Endothelial cell of umbilical vein (primary cell): ENCODE measurements around the gene PTGFRN. TPM values are rescaled to one million over a fixed set of nuclear protein-coding genes. Genes with fewer than 3 reads are reported as not detected.

Experiments
- BruUV-seq: library from RNA; stranded (reverse); fragments of 400-500 nt; replicated peaks from 2 replicates; lab custom pipeline; 2021; lab: Mats Ljungman, UMichigan
- CTCF ChIA-PET: fragments of 300-600, 350-600 bp; sonication (Branson Sonifier 250); formaldehyde crosslinking; loops from one replicate; lab custom pipeline; 2021; ENCODE audit warnings: antibody characterized with exemption, inconsistent platforms; lab: Charles Lee
- POLR2A ChIA-PET: fragments of 300-600, 350-600 bp; sonication (Branson Sonifier 250); formaldehyde crosslinking; loops from one replicate; lab custom pipeline; 2021; ENCODE audit warnings: antibody characterized with exemption, inconsistent platforms; lab: Charles Lee
- DNase-seq: peaks from one replicate; pipeline ENCODE4 v3.0.0-alpha.2; 2011; ENCODE audit warnings: low read depth, low spot score
- FAIRE-seq: peaks from 2 replicates; lab custom pipeline; 2011; peaks lifted over from hg19 to GRCh38; lab: Jason Lieb, UNC
- H2AFZ ChIP-seq: 2 replicates; pipeline ENCODE4 v1.6.0; 2012; ENCODE audit warnings: low read depth, low read length, control low read depth, inconsistent platforms
- H3K27ac ChIP-seq: 2 replicates; pipeline ENCODE4 v1.5.1; 2011; ENCODE audit warnings: low read depth, mild to moderate bottlenecking, control low read depth, low read length, moderate library complexity; ENCODE audit not compliant: insufficient read depth
- H3K27me3 ChIP-seq, 2 experiments: 2 replicates each; pipeline versions ENCODE4 v1.6.0 to v1.6.1; 2011; ENCODE audit warnings: low read length in 2 of 2, mixed read lengths in 1 of 2; ENCODE audit not compliant: control insufficient read depth in 2 of 2, insufficient read depth in 2 of 2
- H3K36me3 ChIP-seq, 2 experiments: 2 replicates in 1 of 2; 3 replicates in 1 of 2; pipeline ENCODE4 v1.5.1; 2011; ENCODE audit warnings: low read length in 2 of 2, mild to moderate bottlenecking in 1 of 2, moderate library complexity in 1 of 2; ENCODE audit not compliant: control insufficient read depth in 2 of 2, insufficient read depth in 2 of 2; ENCODE audit errors: extremely low read depth in 1 of 2
- H3K4me1 ChIP-seq: 3 replicates; pipeline ENCODE4 v1.5.1; 2011; ENCODE audit warnings: mild to moderate bottlenecking, low read length; ENCODE audit not compliant: control insufficient read depth, insufficient read depth; ENCODE audit errors: extremely low read depth
- H3K4me2 ChIP-seq: 2 replicates; pipeline ENCODE4 v1.6.1; 2011; ENCODE audit warnings: low read length, control low read depth, mixed read lengths; ENCODE audit not compliant: insufficient read depth
- H3K4me3 ChIP-seq, 3 experiments: fragments of 200-600 bp in 1 of 3; sonication (generic), shearing (Covaris generic) in 1 of 3; replicated peaks in 1 of 3; 2 replicates each; pipeline ENCODE4 v1.5.1; 2011 to 2016; ENCODE audit warnings: control low read depth in 3 of 3, low read length in 3 of 3, mild to moderate bottlenecking in 2 of 3, inconsistent platforms in 1 of 3, low read depth in 1 of 3, moderate library complexity in 1 of 3; ENCODE audit not compliant: insufficient read depth in 1 of 3
- H3K79me2 ChIP-seq: 2 replicates; pipeline ENCODE4 v1.6.0; 2012; ENCODE audit warnings: low read length, inconsistent platforms; ENCODE audit not compliant: control insufficient read depth, insufficient read depth
- H3K9ac ChIP-seq: replicated peaks from 2 replicates; pipeline ENCODE3; 2011; ENCODE audit warnings: low read length, control low read depth; ENCODE audit not compliant: insufficient read depth; ENCODE audit errors: extremely low read depth
- H3K9me1 ChIP-seq: replicated peaks from 3 replicates; pipeline ENCODE4 v1.6.0; 2011; ENCODE audit warnings: mild to moderate bottlenecking, low read length; ENCODE audit not compliant: control insufficient read depth, insufficient read depth; ENCODE audit errors: extremely low read depth
- H3K9me3 ChIP-seq: replicated peaks from 2 replicates; pipeline ENCODE4 v1.5.1; 2012; ENCODE audit warnings: low read length, inconsistent platforms; ENCODE audit not compliant: control insufficient read depth, insufficient read depth
- H4K20me1 ChIP-seq: replicated peaks from 2 replicates; pipeline ENCODE3; 2011; ENCODE audit warnings: mild to moderate bottlenecking, low read length; ENCODE audit not compliant: control insufficient read depth, insufficient read depth; ENCODE audit errors: extremely low read depth
- CTCF ChIP-seq, 2 donors: IDR thresholded peaks; 1 replicate in 1 of 2; 2 replicates in 1 of 2; pipeline ENCODE4 v1.5.1; 2011; ENCODE audit warnings: low read length in 2 of 2, mild to moderate bottlenecking in 2 of 2, moderate library complexity in 2 of 2, control low read depth in 1 of 2, inconsistent platforms in 1 of 2, low read depth in 1 of 2; ENCODE audit not compliant: insufficient read depth in 1 of 2; ENCODE audit errors: extremely low read depth in 1 of 2
- EZH2 ChIP-seq: IDR thresholded peaks from 2 replicates; pipeline ENCODE4 v1.6.1; 2012; ENCODE audit warnings: borderline replicate concordance, low read depth, mild to moderate bottlenecking, moderate library complexity, low read length, inconsistent platforms; ENCODE audit not compliant: severe bottlenecking
- FOS ChIP-seq: IDR thresholded peaks from 2 replicates; pipeline ENCODE4 v1.6.1; 2011; ENCODE audit warnings: mild to moderate bottlenecking, low read length, moderate library complexity, borderline replicate concordance; ENCODE audit not compliant: insufficient read depth
- GATA2 ChIP-seq: IDR thresholded peaks from 2 replicates; pipeline ENCODE4 v1.7.0; 2011; ENCODE audit warnings: low read depth, mild to moderate bottlenecking, moderate library complexity, mixed read lengths, low read length; ENCODE audit not compliant: insufficient read length, insufficient read depth
- JUN ChIP-seq: IDR thresholded peaks from 2 replicates; pipeline ENCODE4 v1.6.1; 2011; ENCODE audit warnings: borderline replicate concordance, low read depth; ENCODE audit not compliant: insufficient read length, insufficient read depth
- MAX ChIP-seq: IDR thresholded peaks from 2 replicates; pipeline ENCODE4 v1.6.1; 2011; ENCODE audit not compliant: insufficient read depth, insufficient read length
- MYC ChIP-seq: IDR thresholded peaks from one replicate; pipeline ENCODE4 v1.6.1; 2011; ENCODE audit warnings: mild to moderate bottlenecking, low read depth, low read length
- POLR2A ChIP-seq: IDR thresholded peaks from 2 replicates; pipeline ENCODE4 v1.6.1; 2012; ENCODE audit warnings: low read depth, mild to moderate bottlenecking, control low read depth, low read length
- POLR2AphosphoS5 ChIP-seq: IDR thresholded peaks from 2 replicates; pipeline ENCODE4 v1.6.1; 2012; ENCODE audit warnings: low read depth, mild to moderate bottlenecking, control low read depth, low read length, moderate library complexity; ENCODE audit not compliant: insufficient read depth
- dilution Hi-C: fragments of 300-500 bp; cut with MboI; formaldehyde crosslinking; loops from one replicate; pipeline ENCODE4 v1.15.0; 2019; ENCODE audit warnings: low sequenced_read_pairs; ENCODE audit not compliant: extremely low pct_ligation_motif_present
- intact Hi-C: fragments of 100-400 bp; cut with micrococcal nuclease; formaldehyde crosslinking; loops from one replicate; pipeline ENCODE4 v1.10.0; 2022
- polyA plus RNA-seq, 4 experiments: library from polyadenylated mRNA; depleted of rRNA in 3 of 4; stranded (reverse) in 3 of 4; unstranded in 1 of 4; fragments of >200 nt; gene quantifications; 2 replicates each; pipeline versions ENCODE4 v1.2.1 to v1.2.3, GENCODE V29; 2011 to 2012; ENCODE audit warnings: missing spikeins in 1 of 4
- total RNA-seq: library from RNA; stranded (reverse); gene quantifications from 2 replicates; pipeline ENCODE4 v1.2.3, GENCODE V29; 2021

Gene PTGFRN
- total and polyA plus RNA-seq, 2 donors (not counting 3 experiments of a cell fraction or from before 2014, with no cell fraction given), result 39.6 to 60.7 TPM

- Histone ChIP-seq H3K4me3 (no peak overlapping the region), H3K9ac (no peak overlapping the region), H3K9me3 (no peaks in the 10 kb centered on the region), H3K79me2 (no peaks in the 10 kb centered on the region), H3K4me2 (no peak overlapping the region), H3K9me1 (no peaks in the 10 kb centered on the region), H3K27me3 (no peaks in the 10 kb centered on the region), H3K36me3 (peaks cover 0 to 4% of the 10 kb centered on the region in 2 experiments), H2AFZ (no peak overlapping the region), H3K27ac (no peak overlapping the region), H4K20me1 (no peaks in the 10 kb centered on the region), H3K4me1 (peaks cover 15% of the 10 kb centered on the region)
- FAIRE-seq (no peak), DNase-seq (no peak)
- TF ChIP-seq CTCF (IDR thresholded peaks at IDR 0.05; ENCODE audit: extremely low read depth in 1 of 2, insufficient read depth in 1 of 2, low read depth in 1 of 2, low read length in 2 of 2) (no peak), POLR2AphosphoS5 (no peak), MAX (no peak), MYC (no peak), JUN (no peak), GATA2 (no peak), FOS (no peak), EZH2 (no peak), POLR2A (no peak)
- BruUV-seq, result no TSS peak
- ChIA-PET POLR2A (no interaction called here), CTCF (no interaction called here)
- dilution Hi-C loops (no loop called here), intact Hi-C loops (no loop called here)
These were observed 38.9 kb downstream of the PTGFRN start for GRCh38 chr1:116948642-116949041.
